HL-60 (cell line): Measurements from ENCODE around the gene CTIF.

Experiments
- DNase-seq, 2 experiments: peaks; one replicate each; pipeline ENCODE4 v3.0.0-alpha.2; 2010 to 2020; ENCODE audit warnings: low read depth in 1 of 2, low spot score in 1 of 2
- H3K27ac ChIP-seq: fragments of 250-450 bp; sonication (Bioruptor Pico); replicated peaks from 2 replicates; pipeline ENCODE4 v1.5.1; 2020; ENCODE audit warnings: mild to moderate bottlenecking, moderate library complexity
- H3K27me3 ChIP-seq: fragments of 250-450 bp; sonication (Bioruptor Pico); 2 replicates; pipeline ENCODE4 v1.5.1; 2021; ENCODE audit warnings: mild to moderate bottlenecking, moderate library complexity; ENCODE audit not compliant: insufficient read depth, poor library complexity, severe bottlenecking
- H3K4me3 ChIP-seq: replicated peaks from 2 replicates; pipeline ENCODE4 v1.5.1; 2011; ENCODE audit warnings: mild to moderate bottlenecking, control low read depth, low read length; ENCODE audit not compliant: insufficient read depth
- CTCF ChIP-seq: IDR thresholded peaks from one replicate; pipeline ENCODE4 v1.5.1; 2011; ENCODE audit warnings: low read length, control low read depth, inconsistent platforms; ENCODE audit not compliant: insufficient read depth
- GABPA ChIP-seq: IDR thresholded peaks from 2 replicates; pipeline ENCODE4 v1.6.1; 2012; ENCODE audit warnings: low read depth
- POLR2AphosphoS5 ChIP-seq: IDR thresholded peaks from 2 replicates; pipeline ENCODE4 v1.6.1; 2012; ENCODE audit warnings: low read depth
- REST ChIP-seq: IDR thresholded peaks from 2 replicates; pipeline ENCODE4 v1.6.1; 2012; ENCODE audit warnings: low read depth; ENCODE audit not compliant: insufficient replicate concordance
- SPI1 ChIP-seq: IDR thresholded peaks from 2 replicates; pipeline ENCODE4 v1.6.1; 2012; ENCODE audit warnings: low read depth, mild to moderate bottlenecking, borderline replicate concordance

CTIF gene

GRCh38 chr18:48825101-48825745, 286.4 kb downstream of the CTIF start:
- no peak for TF ChIP-seq SPI1
- no peak for TF ChIP-seq CTCF
- TF ChIP-seq POLR2AphosphoS5 = no peak
- TF ChIP-seq REST = no peak
- TF ChIP-seq GABPA = no peak

GRCh38 chr18:48826271-48826670, 287.4 kb downstream of the CTIF start:
- TF ChIP-seq REST = no peak
- TF ChIP-seq CTCF = no peak
- TF ChIP-seq POLR2AphosphoS5 = no peak
- no peak for TF ChIP-seq SPI1
- TF ChIP-seq GABPA = no peak

More at GRCh38 chr18:48825101-48825745, 286.4 kb downstream of the CTIF start:
- Histone ChIP-seq H3K27me3 (no peaks in the 10 kb centered on the region), H3K27ac (no peak overlapping the region), H3K4me3 (no peak overlapping the region)
- no peak for DNase-seq

GRCh38 chr18:48826806-48827205, 288.0 kb downstream of the CTIF start:
- no peak for TF ChIP-seq GABPA
- no peak for TF ChIP-seq POLR2AphosphoS5
- no peak for TF ChIP-seq SPI1
- no peak for TF ChIP-seq REST
- TF ChIP-seq CTCF = no peak
- H3K4me3 ChIP-seq = no peak overlapping the region
- no peak for DNase-seq
- H3K27me3 ChIP-seq = no peaks in the 10 kb centered on the region
- H3K27ac ChIP-seq = no peak overlapping the region

More at GRCh38 chr18:48826271-48826670, 287.4 kb downstream of the CTIF start:
- Histone ChIP-seq H3K27ac (no peak overlapping the region), H3K27me3 (no peaks in the 10 kb centered on the region), H3K4me3 (no peak overlapping the region)
- no peak for DNase-seq
